K562 (cell line): ENCODE measurements around the gene LTB4R2. TPM values are rescaled to one million over a fixed set of nuclear protein-coding genes. Genes with fewer than 3 reads are reported as not detected.

Experiments used
- CEBPB ChIP-seq: fragments of 450-650 bp; IDR thresholded peaks from 2 replicates; pipeline ENCODE4 v1.6.1; 2016; ENCODE audit warnings: missing genetic modification characterization, missing compliant biosample characterization
- CREM ChIP-seq: IDR thresholded peaks from 2 replicates; pipeline ENCODE4 v1.6.1; 2014; ENCODE audit warnings: antibody characterized with exemption, low read depth
- CTBP1 ChIP-seq: fragments of 450-650 bp; IDR thresholded peaks from 2 replicates; pipeline ENCODE4 v1.6.1; 2016; ENCODE audit warnings: borderline replicate concordance
- SMC3 ChIP-seq: conservative IDR thresholded peaks from 2 replicates; pipeline ENCODE4 v1.6.1; 2011; ENCODE audit warnings: low read depth, low read length, improper control_type of control experiment; ENCODE audit not compliant: insufficient read depth
- polyA plus RNA-seq, 8 experiments: library from polyadenylated mRNA; depleted of rRNA in 4 of 8; stranded (reverse) in 5 of 8; unstranded in 3 of 8; fragments of >200 nt; fragmentation: Nextera tagmentation in 2 of 8; fragmentation: Illumina TruSeq in 1 of 8; extraction: Ambion mirVana in 2 of 8; extraction: Trizol in 1 of 8; gene quantifications; 2 replicates each; pipeline versions ENCODE4 v1.2.1 to v1.2.3, GENCODE V29; 2011 to 2014; ENCODE audit warnings: inconsistent platforms in 1 of 8, missing spikeins in 1 of 8
- total RNA-seq, 7 experiments: library from RNA; depleted of rRNA in 6 of 7; stranded (reverse); fragments of >200 nt in 6 of 7; fragmentation: Illumina TruSeq in 2 of 7; extraction: Trizol in 2 of 7; gene quantifications; 2 replicates each; pipeline versions ENCODE4 v1.2.1 to v1.2.3, GENCODE V29; 2011 to 2021; ENCODE audit warnings: low replicate concordance in 1 of 7
- TF ChIP-seq, protein P1 (sequence below): fragments of 450-650 bp; IDR thresholded peaks from 2 replicates; pipeline ENCODE4 v1.6.1; 2016; ENCODE audit warnings: mild to moderate bottlenecking, moderate library complexity
- TF ChIP-seq, protein P2 (sequence below), 2 experiments: fragments of 250-450 bp in 1 of 2; fragments of 450-650 bp in 1 of 2; sonication (Bioruptor Pico) in 1 of 2; IDR thresholded peaks; 2 replicates each; pipeline versions ENCODE4 v1.6.1 to v1.8.0; 2016 to 2021; ENCODE audit warnings: mild to moderate bottlenecking in 2 of 2, moderate library complexity in 2 of 2, missing compliant biosample characterization in 1 of 2, missing genetic modification characterization in 1 of 2

Gene LTB4R2
- total and polyA plus RNA-seq, 9 of the 15 experiments (the other 6 are each of a cell fraction or from before 2014, with no cell fraction given), result 0.03 to 11.6 (median 2.8) TPM; not detected in 1

GRCh38 chr14:24332268-24332993 is 22.5 kb downstream of the LTB4R2 start (continued):
- TF ChIP-seq, protein P1, sequence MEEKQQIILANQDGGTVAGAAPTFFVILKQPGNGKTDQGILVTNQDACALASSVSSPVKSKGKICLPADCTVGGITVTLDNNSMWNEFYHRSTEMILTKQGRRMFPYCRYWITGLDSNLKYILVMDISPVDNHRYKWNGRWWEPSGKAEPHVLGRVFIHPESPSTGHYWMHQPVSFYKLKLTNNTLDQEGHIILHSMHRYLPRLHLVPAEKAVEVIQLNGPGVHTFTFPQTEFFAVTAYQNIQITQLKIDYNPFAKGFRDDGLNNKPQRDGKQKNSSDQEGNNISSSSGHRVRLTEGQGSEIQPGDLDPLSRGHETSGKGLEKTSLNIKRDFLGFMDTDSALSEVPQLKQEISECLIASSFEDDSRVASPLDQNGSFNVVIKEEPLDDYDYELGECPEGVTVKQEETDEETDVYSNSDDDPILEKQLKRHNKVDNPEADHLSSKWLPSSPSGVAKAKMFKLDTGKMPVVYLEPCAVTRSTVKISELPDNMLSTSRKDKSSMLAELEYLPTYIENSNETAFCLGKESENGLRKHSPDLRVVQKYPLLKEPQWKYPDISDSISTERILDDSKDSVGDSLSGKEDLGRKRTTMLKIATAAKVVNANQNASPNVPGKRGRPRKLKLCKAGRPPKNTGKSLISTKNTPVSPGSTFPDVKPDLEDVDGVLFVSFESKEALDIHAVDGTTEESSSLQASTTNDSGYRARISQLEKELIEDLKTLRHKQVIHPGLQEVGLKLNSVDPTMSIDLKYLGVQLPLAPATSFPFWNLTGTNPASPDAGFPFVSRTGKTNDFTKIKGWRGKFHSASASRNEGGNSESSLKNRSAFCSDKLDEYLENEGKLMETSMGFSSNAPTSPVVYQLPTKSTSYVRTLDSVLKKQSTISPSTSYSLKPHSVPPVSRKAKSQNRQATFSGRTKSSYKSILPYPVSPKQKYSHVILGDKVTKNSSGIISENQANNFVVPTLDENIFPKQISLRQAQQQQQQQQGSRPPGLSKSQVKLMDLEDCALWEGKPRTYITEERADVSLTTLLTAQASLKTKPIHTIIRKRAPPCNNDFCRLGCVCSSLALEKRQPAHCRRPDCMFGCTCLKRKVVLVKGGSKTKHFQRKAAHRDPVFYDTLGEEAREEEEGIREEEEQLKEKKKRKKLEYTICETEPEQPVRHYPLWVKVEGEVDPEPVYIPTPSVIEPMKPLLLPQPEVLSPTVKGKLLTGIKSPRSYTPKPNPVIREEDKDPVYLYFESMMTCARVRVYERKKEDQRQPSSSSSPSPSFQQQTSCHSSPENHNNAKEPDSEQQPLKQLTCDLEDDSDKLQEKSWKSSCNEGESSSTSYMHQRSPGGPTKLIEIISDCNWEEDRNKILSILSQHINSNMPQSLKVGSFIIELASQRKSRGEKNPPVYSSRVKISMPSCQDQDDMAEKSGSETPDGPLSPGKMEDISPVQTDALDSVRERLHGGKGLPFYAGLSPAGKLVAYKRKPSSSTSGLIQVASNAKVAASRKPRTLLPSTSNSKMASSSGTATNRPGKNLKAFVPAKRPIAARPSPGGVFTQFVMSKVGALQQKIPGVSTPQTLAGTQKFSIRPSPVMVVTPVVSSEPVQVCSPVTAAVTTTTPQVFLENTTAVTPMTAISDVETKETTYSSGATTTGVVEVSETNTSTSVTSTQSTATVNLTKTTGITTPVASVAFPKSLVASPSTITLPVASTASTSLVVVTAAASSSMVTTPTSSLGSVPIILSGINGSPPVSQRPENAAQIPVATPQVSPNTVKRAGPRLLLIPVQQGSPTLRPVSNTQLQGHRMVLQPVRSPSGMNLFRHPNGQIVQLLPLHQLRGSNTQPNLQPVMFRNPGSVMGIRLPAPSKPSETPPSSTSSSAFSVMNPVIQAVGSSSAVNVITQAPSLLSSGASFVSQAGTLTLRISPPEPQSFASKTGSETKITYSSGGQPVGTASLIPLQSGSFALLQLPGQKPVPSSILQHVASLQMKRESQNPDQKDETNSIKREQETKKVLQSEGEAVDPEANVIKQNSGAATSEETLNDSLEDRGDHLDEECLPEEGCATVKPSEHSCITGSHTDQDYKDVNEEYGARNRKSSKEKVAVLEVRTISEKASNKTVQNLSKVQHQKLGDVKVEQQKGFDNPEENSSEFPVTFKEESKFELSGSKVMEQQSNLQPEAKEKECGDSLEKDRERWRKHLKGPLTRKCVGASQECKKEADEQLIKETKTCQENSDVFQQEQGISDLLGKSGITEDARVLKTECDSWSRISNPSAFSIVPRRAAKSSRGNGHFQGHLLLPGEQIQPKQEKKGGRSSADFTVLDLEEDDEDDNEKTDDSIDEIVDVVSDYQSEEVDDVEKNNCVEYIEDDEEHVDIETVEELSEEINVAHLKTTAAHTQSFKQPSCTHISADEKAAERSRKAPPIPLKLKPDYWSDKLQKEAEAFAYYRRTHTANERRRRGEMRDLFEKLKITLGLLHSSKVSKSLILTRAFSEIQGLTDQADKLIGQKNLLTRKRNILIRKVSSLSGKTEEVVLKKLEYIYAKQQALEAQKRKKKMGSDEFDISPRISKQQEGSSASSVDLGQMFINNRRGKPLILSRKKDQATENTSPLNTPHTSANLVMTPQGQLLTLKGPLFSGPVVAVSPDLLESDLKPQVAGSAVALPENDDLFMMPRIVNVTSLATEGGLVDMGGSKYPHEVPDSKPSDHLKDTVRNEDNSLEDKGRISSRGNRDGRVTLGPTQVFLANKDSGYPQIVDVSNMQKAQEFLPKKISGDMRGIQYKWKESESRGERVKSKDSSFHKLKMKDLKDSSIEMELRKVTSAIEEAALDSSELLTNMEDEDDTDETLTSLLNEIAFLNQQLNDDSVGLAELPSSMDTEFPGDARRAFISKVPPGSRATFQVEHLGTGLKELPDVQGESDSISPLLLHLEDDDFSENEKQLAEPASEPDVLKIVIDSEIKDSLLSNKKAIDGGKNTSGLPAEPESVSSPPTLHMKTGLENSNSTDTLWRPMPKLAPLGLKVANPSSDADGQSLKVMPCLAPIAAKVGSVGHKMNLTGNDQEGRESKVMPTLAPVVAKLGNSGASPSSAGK, result peak; percentile 82
- peak; percentile 61; the same call in 1 of the 2 replicates for TF ChIP-seq SMC3
- TF ChIP-seq CREM, result peak; percentile 52; the same call in 1 of the 2 replicates
- TF ChIP-seq, protein P2, sequence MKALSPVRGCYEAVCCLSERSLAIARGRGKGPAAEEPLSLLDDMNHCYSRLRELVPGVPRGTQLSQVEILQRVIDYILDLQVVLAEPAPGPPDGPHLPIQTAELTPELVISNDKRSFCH (CRISPR knock-in tag; IDR thresholded peaks at IDR 0.05), result no peak
- TF ChIP-seq, protein P2 (tag; IDR thresholded peaks at IDR 0.05), result peak; percentile 56; the same call in 1 of the 2 replicates
- TF ChIP-seq CEBPB (tag), result peak; percentile 67
- peak; percentile 63; the same call in 1 of the 2 replicates for TF ChIP-seq CTBP1
